COLO668 (cell line): ENCODE data around the gene STXBP6.

Experiments
- DNase-seq: peaks from one replicate; lab custom pipeline; 2025; ENCODE audit not compliant: unreplicated experiment; lab: John Stamatoyannopoulos, UW

The STXBP6 gene

DNA sequence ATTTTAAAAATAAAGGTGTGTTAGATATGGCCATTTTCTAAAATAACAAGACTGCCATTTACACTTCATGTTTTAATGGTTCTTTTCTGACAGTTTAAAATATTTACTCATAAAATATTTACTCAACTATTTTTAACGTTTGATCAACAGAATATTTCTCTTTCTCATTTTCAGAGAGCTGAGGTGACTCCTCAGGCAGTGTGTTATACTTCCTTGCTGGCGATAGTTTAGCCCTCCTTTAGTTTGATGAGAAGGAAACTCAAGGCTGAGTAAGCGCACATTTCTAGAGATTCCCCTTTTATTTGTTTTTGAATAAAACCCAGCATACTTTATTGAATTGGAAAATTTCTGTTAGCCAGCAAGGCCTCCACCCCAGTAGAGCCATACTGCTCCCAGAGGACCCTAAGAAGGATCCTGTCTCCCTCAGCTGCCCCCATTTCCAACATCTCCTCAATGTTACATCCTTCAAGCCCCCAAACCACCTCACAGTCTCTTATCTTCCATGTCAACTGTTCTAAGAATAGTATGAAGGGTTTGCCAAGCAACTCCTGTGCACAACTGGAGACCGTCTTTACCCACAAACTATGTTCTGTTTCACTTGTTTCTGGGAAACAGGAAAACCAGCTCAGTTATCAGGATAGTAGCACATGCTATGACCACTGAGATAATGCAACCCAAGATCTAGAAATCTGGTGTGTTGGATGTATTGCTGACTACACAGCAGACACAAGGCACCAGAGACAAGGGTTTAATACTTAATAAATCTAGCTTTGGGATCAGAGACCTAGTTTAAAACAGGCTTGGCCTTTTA is 129.5 kb downstream of the STXBP6 start:
- DNase-seq, result no peak

- DNase-seq, result no peak
These were observed 131.1 kb downstream of the STXBP6 start for GRCh38 chr14:24918822-24919221.

GRCh38 chr14:24915958-24916595 is 133.9 kb downstream of the STXBP6 start:
- no peak for DNase-seq

DNA sequence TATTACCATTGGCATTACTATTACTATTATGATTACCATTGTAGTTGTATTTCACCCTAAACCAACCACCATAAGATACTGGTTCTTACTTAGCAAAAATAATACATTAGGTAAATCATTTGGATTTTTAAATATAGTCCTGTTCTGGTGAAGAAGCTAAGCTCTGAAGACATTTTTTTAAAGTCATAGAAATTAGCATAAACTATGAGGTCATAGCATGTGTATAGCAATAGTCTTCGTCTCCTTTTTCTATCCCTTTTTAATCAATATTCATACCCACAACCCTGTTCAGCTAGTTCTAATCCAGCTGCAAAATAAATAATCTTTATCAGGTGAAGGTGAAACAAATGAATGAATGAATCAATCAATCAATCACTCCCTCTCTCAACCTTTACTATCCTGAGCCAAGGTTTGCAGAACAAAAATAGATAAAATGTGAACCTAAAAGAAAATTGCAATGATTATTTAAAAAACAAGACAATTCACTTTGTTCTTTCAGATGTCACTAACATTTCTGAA is 134.5 kb downstream of the STXBP6 start:
- DNase-seq, result no peak

- DNase-seq, result no peak
These were observed 136.2 kb downstream of the STXBP6 start for GRCh38 chr14:24913746-24914145.

- no peak for DNase-seq
These were observed 136.9 kb downstream of the STXBP6 start for GRCh38 chr14:24913021-24913420.

DNA sequence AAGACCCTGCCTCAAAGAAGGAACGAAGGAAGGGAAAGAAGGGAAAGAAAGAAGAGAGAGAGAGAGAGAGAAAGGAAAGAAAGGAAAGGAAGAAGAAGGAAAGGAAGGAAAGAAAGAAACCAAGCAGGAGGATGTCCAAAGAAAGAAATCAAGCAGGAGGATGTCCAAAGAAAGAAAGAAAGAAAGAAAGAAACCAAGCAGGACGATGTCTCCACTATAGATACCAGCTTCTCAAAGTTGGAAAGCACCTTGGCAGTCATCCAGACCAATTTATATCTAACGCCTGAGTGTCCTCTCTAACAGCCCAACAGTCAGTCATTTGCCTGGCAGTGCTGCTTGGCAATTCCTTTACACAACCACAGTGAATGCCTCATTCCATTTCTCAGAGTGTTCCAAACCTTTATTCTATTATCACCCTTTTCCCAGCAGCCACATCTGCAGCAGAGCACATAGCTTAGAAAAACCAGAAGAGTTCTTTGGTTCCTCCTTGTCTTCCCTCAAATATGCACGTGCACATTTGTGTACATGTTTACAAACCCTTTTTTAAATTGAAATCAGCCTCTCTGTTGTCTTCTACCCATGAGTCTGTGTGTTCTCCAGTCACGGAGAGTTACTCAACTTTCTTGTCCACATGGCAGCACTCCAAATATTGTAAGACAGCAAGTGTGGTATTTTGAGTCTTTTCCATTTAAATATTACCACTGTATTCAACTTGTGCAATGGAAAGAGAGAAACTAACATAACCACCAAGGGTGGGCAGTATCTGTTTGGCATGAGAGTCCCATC is 138.4 kb downstream of the STXBP6 start:
- DNase-seq, result no peak

GRCh38 chr14:24910408-24910986 is 139.4 kb downstream of the STXBP6 start:
- DNase-seq, result no peak

- DNase-seq, result no peak
These were observed 140.2 kb downstream of the STXBP6 start for GRCh38 chr14:24909523-24910302.

GRCh38 chr14:24908592-24909236 is 141.2 kb downstream of the STXBP6 start:
- DNase-seq, result no peak

GRCh38 chr14:24904533-24904932 is 145.4 kb downstream of the STXBP6 start:
- no peak for DNase-seq

- DNase-seq, result no peak
These were observed 146.6 kb downstream of the STXBP6 start for GRCh38 chr14:24903337-24903736.

DNA sequence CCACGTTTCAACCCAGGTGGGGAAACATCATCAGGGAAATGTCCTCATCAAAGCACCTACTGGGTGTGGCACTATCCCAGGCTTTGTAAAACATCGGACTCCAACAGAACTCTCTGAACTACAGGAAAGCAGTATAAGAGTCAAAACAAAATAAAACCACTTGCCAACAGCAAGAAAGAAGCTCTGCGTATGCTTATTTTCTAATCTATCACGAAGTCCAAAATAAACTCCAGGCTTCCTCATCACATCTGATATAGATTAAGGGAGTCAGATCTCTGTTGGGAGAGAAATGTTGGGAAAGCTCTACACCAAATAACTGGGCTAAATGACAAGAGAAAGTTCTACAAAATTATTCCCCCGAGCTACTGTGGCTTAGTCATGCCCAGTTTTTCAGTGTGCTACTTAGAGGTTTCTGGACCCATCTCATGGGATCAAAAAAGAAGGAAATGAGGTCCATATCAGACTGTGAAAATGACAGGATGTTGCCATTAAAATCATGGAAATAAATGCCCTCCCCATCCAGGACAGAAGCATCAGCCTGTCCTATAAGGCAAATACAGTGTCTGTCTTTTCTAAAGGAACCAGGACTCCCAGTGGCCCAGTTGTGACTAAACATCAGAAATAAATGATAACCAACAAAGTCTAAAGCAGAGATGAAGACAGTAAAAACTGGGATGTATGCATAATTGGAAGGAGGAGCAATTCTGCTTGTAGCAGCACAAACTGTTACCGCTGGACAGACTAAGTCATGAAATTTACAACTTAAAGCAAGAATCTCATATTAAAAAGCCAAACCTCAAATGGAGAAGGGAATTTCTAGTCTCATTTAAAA is 149.5 kb downstream of the STXBP6 start:
- no peak for DNase-seq

DNA sequence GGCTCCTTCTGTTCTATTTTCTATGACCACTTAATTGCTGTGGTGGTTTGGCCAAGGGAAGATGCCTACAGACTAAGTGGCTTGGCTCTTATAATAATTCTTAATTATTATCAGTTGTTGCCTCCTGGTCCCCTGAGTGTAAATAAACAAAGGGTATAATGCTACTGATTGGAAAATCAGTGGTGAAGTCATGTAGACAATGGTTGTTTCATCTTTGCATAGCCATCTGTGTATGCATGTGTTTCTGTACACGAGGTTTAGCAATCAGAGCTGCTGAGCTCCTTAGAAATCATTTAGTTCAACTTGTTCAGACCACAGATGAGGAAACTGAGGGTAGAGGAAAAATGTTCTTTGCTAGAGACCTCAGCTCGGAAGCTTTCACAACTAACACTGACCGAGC is 152.2 kb downstream of the STXBP6 start:
- no peak for DNase-seq

GRCh38 chr14:24895622-24896021 is 154.3 kb downstream of the STXBP6 start:
- DNase-seq, result no peak

DNA sequence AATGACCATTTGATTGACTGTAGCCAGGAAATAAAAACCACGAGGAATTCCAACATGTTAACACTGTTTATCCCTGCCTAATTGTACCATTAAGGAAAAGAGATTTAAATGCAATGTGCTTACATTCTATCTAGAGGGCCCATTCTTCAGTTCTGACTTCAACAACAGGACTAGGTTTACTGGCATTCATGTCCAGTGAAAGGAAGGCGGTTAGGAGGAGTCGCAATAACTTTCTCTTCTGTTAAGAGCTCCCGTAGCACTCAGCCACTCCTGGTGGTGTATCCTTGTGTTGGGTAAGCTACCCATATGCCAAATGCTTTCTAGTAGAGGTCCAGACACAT is 154.7 kb downstream of the STXBP6 start:
- DNase-seq, result no peak

DNA sequence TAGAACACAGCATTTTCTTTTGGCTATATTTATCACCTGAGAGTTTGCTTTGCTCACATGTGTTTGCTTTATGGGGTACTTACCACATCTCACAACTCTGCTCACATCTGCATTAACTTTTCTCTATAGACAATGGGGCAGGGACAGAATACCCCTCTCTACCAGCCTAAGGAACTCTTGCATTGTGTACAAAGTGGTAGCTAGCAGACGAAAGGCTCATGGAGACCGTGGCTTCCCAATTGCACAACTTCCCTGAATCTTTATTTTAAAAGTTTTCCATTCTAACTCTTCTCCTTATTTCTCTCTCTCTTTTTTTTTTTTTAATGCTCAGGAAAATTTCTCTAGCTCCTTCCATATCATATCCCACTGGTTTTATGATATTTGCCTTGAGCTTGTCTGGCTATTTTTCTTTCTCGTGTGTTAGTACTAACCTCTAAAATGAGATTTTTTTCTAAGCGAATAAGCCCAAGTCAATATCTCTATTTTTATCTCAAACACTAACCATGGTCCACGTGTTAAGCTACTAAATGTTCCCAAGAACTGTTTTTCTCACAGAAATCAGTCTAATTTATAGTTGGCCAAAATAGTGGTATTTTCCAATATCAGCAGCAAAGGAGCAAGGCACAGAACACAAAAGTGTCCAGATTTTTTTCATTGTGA is 155.2 kb downstream of the STXBP6 start:
- no peak for DNase-seq

GRCh38 chr14:24892497-24893051 is 157.4 kb downstream of the STXBP6 start:
- no peak for DNase-seq
